ENCODE results near the gene AQP9.
"Not testable (repeated sequence)": the region's sequence is repeated elsewhere in the genome, so short reads cannot be mapped to it uniquely, and the experiment has no call there.

The AQP9 gene

DNA sequence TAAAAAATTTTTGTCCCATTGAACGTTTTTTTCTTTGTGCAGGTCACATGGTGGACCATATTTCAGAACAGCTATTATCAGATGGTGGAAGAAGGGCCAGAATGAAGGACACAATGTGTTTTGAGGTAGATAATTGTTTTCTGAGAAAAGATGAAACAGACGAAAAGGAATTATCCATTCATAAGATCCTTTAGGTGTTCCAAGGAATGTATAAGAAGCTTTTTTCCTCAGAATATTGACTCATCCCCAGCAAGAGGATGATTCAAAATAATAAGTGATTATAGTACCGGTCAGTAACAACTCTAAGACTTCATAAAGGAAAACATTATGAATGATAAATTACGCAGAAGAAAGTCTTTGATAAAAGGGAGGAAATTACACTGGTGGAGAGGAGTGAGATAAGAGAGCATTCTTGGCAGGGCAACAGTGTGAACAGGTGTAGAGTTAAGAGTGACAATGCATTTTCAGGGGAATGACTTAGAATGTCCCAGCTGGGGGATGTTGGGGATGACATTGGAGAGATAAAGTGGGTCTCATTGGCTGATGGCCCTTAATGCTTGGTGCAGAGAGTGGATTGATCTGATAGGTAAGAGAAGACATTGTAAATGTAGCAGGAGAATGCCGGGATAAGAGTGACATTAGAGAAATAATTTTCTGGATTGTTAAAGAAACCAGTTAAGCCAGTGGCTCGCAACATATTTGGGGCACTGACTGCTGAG is 27.0 kb upstream of the AQP9 start:
- TF ChIP-seq, protein P1, sequence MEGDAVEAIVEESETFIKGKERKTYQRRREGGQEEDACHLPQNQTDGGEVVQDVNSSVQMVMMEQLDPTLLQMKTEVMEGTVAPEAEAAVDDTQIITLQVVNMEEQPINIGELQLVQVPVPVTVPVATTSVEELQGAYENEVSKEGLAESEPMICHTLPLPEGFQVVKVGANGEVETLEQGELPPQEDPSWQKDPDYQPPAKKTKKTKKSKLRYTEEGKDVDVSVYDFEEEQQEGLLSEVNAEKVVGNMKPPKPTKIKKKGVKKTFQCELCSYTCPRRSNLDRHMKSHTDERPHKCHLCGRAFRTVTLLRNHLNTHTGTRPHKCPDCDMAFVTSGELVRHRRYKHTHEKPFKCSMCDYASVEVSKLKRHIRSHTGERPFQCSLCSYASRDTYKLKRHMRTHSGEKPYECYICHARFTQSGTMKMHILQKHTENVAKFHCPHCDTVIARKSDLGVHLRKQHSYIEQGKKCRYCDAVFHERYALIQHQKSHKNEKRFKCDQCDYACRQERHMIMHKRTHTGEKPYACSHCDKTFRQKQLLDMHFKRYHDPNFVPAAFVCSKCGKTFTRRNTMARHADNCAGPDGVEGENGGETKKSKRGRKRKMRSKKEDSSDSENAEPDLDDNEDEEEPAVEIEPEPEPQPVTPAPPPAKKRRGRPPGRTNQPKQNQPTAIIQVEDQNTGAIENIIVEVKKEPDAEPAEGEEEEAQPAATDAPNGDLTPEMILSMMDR (conservative IDR thresholded peaks at IDR 0.05; ENCODE audit: low read depth) = no peak
- no peak overlapping the region for H3K27ac ChIP-seq
- CTCF ChIA-PET = interaction anchor here (0.6 kb wide), 1 partner anchor 45 kb away, joined by 3 read pairs; no protein-coding TSS in a partner anchor
- POLR2A ChIA-PET (ENCODE audit: low non-redundant PET) = no interaction called here
- no peak for DNase-seq (ENCODE audit: low spot score)

DNA sequence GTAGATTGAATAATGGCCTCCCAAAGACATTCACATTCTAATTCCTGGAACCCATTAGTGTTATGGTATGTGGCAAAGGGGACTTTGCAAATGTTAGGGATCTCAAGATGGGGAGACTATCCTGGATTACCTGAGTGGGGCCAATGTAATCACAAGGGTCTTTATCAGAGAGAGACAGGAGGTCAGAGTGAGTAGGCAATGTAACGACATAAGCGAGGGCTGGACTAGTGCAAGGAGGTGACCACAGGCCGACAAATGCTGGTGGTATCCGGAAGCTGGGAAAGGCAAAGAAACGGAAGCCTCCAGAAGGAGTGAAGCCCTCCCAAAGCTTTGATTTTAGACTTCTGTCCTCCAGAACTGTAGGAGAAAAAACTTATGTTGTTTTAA is 26.5 kb upstream of the AQP9 start:
- POLR2A ChIA-PET (ENCODE audit: low non-redundant PET) = no interaction called here
- CTCF ChIA-PET = no interaction called here
- TF ChIP-seq, protein P1 (conservative IDR thresholded peaks at IDR 0.05; ENCODE audit: low read depth) = no peak

DNA sequence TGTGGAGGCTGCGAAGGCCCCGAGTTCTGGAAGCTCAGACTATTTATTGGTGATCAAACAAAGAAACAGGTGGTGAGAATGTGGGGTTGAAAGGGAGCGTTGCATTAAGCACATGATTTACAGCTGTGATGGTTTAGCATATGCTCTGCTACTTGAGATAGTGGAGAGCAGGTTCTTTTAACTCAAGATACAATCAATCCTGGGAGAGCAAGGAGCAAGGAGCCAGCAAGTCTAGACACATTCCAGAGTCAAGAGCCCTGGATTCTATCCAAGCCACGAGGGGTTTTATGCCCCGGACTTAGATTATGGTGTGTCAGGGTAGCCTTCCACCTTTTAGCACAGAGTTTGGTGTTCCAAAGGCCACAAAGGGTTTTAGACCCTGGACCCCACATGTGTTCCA is 24.8 kb upstream of the AQP9 start:
- DNase-seq (ENCODE audit: low spot score) = not testable (repeated sequence)
- CTCF ChIA-PET = interaction anchor here (0.7 kb wide), 1 partner anchor 918 kb away, joined by 3 read pairs; no protein-coding TSS in a partner anchor

More for the DNA sequence above, 26.5 kb upstream of the AQP9 start:
- no peak overlapping the region for H3K27ac ChIP-seq
- no peak for DNase-seq (ENCODE audit: low spot score)

DNA sequence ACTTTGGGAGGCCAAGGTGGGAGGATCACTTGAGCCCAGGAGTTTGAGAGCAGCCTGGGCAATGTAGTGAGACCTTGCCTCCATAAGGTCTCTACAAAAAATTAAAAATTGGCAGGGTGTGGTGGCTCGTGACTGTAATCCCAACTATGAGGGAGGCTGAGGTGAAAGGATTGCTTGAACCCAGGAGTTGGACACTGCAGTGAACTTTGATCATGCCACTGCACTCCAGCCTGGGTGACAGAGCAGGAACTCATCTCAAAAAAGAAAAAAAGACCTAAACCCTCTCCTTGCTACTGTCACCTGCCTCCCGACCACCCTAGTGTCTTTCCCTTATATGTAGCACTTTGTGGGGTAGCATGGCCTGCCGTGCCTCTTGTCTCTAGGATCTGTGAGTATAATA is 23.8 kb upstream of the AQP9 start:
- POLR2A ChIA-PET (ENCODE audit: low non-redundant PET) = no interaction called here
- DNase-seq (ENCODE audit: low spot score) = no peak

More for the DNA sequence above, 24.8 kb upstream of the AQP9 start:
- H3K27ac ChIP-seq; POLR2A ChIA-PET (ENCODE audit: low non-redundant PET): not testable (repeated sequence)

DNA sequence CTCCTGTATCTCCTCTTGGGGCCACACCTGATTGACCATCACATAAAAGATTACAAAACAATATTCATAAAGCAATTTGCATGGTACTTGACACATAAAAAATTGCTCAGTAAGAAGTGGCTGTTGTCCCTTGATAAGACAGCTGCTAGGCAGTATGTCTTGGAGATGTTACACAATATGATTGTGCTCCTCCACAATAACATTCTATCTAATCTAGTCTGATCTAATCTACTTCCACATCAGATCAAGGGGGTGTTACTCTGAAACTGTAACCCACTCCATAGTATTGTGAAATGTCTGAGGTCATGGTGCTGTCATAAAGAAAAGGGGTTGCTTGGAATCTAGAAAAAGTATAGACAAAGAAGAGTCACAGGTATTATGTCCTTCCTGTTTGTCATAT is 23.4 kb upstream of the AQP9 start:
- H3K27ac ChIP-seq = no peak overlapping the region
- TF ChIP-seq, protein P1 (conservative IDR thresholded peaks at IDR 0.05; ENCODE audit: low read depth) = no peak
- POLR2A ChIA-PET (ENCODE audit: low non-redundant PET) = no interaction called here
- CTCF ChIA-PET = no interaction called here
- DNase-seq (ENCODE audit: low spot score) = no peak

More for the DNA sequence above, 23.8 kb upstream of the AQP9 start:
- no peak overlapping the region for H3K27ac ChIP-seq
- TF ChIP-seq, protein P1 (conservative IDR thresholded peaks at IDR 0.05; ENCODE audit: low read depth) = no peak
- CTCF ChIA-PET = no interaction called here

DNA sequence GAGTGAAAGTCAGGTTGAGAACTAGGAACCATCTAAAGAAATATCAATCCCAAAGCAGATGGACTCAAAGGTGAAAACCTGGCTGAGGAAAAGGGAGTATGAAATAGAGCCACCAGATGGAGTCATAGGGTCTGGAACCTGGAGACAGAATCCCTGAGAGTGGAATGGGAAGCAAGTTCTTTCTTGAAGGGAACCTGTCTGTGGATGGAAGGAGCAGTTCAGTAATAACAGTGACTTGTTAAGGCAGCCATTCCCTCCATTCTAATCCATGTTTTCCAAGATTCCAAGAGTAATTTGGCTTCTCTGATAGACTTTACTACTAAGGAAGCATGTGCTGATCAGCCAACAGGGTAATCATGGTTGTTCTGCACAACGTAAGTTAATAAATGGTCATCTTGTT is 22.5 kb upstream of the AQP9 start:
- TF ChIP-seq, protein P1 (conservative IDR thresholded peaks at IDR 0.05; ENCODE audit: low read depth) = peak; percentile 13; the same call in 1 of the 2 replicates
- ChIA-PET POLR2A (ENCODE audit: low non-redundant PET) (no interaction called here), CTCF (interaction anchor here (0.7 kb wide), 1 partner anchor 10 kb away, joined by 3 read pairs; no protein-coding TSS in a partner anchor)
- peak; percentile 13 for DNase-seq (ENCODE audit: low spot score)
- H3K27ac ChIP-seq = no peak overlapping the region

DNA sequence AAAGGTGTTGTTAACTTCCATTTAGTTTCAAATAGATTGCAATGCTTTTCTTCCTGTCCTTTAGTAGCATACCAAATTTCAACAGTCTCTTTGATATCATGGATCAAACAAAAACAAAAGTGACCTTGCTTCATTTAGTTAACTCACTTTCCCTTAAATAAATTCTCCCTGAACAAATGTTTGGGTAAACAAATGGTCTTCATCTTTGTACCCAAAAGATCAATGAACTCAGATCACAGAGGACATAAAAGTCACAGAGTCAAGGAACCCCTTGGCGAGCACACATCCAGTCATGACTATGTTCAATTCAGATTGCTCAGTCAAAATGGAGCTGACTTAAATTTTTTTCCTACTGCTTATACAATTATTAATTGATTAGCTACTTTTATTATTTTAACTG is 20.6 kb upstream of the AQP9 start:
- CTCF ChIA-PET = no interaction called here
- POLR2A ChIA-PET (ENCODE audit: low non-redundant PET) = no interaction called here

More for the DNA sequence above, 20.6 kb upstream of the AQP9 start:
- TF ChIP-seq, protein P1 (conservative IDR thresholded peaks at IDR 0.05; ENCODE audit: low read depth) = no peak
- no peak for DNase-seq (ENCODE audit: low spot score)
- H3K27ac ChIP-seq = no peak overlapping the region

Data from RWPE1 (cell line).